HG03521 (cell line): ENCODE data around the gene STK4.

Experiments
- ATAC-seq: cut with Tn5 transposase; IDR thresholded peaks from one replicate; pipeline ENCODE4 v1.9.1; 2021; ENCODE audit warnings: mild to moderate bottlenecking, moderate library complexity; ENCODE audit not compliant: unreplicated experiment

The STK4 gene

DNA sequence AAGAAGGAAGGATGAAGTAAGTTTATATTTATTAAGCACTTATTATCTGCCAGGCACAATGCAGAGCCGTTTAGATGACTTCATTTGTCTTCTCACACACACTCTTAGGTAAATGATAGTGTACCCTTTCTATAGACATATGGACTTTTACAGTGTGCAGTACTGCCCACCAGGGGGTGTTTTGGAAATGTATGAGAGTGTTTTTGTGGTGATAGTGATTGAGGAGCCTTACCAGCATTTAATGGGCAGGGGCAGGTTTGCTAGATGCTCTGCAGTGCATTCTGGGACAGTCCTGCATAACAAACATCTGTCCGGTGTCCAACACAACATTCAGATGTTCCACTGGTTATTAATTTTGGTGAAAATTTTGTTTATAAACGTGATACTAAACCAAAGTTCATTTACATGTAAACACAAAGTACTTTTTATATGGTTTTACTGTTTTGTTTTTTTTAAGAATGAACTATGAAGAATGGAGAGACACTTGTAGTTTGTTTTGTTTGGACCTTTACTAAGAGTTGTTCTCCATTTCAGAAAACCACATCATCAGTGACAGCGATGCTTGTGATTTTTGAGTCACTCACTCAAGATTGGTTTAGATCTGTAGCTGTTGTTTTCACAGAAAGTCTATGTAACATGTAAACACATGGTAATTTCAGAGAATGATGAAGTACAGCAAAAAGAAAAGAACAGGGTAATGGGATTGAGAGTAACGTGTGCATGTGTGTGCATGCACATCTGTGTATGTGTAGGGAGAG, 114.7 kb downstream of the STK4 start:
- ATAC-seq: no peak

DNA sequence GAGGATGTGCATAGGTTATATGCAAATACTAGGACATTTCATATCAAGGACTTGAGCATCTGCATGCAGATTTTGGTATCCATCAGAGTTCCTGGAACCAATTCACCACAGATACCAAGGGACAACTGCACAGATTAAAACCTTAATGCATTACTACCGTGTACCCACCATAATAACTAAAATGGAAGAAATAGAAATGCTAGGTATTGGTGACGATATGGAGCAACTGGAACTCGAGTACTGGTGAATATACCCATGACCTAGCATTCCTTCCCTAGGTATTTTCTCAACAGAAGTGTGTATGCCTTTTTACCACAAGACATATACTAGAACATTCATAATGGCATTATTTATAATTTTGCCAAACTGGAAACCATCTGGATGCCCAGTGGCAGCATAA, 116.2 kb downstream of the STK4 start:
- ATAC-seq: no peak

DNA sequence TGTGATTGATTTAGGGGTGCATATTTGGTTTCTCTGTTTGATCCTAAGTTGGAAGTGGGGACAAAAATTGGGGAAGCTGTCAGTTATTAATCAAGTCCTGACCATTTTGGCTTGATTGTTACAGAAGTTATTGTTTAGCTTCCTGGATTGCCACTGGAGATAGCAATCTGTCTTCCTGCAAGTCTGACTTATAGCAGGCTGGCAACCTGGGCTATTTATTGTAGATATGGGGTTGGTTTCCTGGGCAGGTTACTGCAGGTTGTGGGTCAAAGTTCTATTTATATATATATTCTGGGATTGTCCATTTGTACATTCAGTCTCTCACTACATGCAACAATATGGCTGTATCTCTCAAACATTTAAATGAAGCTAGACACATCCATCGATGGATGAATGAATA, 116.8 kb downstream of the STK4 start:
- ATAC-seq: no peak

DNA sequence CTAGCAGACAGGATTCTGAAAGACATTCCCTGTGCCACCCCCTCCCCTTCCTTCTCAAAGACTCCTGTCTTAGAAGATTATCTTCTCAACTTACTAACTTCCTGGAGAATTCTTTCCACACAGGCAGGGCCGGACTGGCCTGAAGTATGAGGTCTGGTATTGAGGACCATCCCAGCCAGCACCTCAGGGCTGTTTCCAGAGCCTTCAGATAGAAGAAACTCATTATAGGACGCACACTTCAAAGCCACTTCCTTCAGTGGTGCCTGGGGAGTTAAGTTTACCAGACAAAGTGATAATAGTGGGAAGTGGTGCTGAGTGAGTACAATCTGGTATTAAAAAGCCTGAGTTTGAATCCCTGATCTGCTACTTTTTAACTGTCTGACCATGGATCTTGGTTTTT, 119.0 kb downstream of the STK4 start:
- no peak for ATAC-seq

DNA sequence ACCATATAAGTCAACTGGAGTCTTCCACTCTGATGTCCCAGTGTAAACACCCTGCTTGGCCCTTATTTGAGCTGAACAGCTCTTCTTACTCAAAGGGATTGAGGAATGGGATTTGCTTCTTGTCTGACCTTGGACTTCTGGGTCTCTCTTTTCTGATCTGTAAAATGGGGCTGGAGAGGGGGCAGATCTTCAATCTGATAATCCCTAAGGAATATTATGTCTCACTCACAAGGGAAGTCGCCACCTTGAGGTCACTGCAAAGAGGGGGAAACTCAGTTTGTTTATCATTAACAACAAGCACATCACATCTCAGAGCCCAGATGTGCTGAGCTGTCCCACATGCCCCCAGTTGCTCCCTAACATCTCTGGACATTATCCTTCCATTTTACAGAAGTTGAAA, 119.6 kb downstream of the STK4 start:
- ATAC-seq: no peak

DNA sequence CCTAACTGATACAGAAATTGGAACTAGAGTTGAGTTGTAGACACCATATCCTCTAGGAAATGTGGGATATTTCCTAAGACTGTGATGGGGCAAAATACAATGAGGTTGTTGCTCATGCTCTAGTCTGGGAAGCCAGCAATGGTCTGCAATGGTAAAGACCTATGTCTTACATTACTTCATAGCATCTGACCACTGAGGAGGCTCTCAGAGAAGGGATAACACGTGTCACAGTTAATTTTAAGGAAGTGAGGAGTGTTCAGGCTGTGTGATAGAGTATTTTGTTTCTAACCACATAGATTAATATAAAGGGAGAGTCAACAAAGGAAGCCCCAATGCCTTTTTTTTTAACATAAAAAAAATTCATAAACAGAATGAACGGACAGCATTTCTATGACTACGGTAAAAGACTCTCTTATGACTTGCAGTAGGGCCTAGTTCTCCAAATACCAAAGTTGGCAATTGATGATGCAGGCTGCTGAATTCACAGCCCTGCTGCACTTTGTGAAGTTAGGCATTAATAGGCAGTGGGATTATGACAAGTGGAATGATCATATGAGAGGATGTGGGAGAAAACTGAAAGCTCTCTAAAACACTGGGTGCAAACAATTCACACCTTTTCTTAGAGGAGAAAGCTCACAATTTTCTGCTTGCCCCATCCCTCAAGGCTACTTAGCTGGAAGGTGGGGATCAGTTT, 120.9 kb downstream of the STK4 start:
- ATAC-seq: no peak

DNA sequence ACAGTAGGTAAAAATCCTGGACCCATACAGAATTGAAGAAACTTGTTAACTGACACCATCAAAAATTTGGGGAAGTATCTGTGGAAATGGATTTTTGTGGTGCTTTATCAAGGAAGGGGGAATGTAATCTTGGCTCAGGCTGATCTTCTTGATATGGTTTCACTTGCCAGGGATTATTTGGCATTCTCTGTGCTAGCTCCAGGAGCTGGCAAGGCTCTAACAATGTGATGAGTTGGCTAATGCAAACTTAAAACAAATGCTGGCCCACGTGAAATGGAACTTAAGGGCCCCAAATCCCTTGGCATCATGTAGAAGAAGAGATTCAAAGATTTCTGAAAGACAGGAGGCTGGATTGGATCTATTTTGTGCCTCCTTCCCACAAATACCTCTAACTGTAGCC, 121.5 kb downstream of the STK4 start:
- ATAC-seq: no peak

DNA sequence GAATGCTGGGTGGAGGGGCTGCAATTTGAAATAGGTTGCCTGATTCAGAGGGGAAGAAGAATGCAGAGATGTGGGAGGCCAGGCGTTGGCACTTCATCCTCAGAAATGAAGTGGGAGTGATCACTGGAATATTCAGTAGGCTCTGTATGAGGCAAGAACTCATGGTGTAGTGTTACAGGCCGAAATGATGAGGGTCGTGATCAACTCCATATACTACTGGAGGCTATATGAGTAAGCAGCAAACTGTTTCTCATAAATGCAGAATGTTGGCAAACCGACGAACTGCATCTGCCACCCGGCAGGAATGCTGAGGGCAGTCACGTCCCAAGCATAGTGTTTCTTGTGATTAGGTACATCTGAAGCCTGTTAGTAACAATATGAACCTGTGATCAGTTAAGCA, 121.9 kb downstream of the STK4 start:
- no peak for ATAC-seq

DNA sequence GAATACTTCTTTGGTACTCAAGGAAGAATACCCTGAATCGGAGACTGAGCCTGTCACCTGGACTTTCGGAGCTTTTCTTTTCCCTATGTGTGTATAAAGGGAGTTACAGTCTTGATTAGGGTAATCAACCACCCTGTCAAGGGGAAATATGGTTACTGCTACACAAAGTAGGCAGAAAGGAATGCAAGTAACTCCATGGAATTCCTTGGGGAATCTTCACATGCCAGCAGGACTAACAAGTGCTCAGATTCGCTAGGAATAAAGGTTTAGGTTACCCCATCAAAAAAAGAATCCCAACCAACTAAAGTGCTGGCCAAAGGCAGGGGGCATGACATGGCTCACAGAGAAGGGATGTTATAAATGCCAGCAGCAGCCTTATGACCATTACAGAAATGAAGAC, 124.2 kb downstream of the STK4 start:
- ATAC-seq: no peak

DNA sequence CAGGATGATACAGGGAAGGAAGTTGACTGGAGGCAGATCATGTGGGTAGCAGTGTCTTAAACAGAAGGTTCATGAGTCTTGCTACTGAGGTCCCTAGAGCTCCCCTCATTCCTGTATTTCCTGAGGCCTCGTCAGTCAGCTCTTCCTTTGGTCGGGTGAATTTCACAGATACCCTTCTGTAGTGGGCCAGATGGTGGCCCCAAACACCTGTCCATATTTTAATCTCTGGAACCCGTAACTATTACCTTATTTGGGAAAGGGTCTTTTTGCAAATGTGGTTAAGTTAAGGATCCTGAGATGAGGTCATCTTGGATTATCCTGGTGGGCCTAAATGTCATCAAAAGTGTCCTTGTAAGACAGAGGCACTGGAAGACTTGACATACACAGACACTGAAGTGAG, 125.1 kb downstream of the STK4 start:
- ATAC-seq: no peak

DNA sequence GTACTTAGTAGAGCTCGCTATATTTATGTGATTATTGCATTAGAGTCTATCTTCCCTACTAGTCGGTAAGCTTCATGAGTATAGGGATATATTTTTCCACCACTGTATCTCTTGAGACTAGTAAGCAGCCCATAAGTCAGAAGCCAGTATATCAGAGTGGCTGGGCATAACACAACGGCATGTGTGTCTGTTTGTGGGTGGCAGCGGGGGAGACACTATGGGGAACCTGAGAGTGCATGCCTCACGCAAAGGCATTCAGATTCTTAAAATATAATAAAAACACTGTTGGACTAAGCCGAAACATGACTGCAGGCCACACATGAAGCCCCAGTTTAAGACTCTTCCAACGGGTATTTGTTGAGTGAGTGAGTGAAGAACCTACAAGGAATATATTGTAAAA, 126.6 kb downstream of the STK4 start:
- ATAC-seq: no peak

DNA sequence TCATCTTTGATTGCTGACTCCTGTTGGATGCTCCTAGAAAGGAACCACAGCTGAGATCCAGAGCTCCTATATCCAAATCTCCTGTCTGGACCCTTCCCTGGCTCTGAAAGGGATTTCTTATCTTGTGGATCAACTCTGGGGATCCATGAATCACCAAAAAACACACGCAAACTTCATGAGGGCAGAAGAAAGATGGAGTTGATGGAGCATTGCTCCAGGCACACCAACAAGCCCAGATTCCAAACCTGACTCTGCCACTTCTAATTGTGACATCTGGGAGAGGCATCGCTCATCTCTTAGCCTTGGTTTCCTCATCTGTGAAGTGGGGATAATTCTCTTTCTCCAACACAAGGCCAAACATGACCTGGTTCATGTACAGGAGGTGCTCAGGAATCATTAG, 127.9 kb downstream of the STK4 start:
- ATAC-seq: no peak

DNA sequence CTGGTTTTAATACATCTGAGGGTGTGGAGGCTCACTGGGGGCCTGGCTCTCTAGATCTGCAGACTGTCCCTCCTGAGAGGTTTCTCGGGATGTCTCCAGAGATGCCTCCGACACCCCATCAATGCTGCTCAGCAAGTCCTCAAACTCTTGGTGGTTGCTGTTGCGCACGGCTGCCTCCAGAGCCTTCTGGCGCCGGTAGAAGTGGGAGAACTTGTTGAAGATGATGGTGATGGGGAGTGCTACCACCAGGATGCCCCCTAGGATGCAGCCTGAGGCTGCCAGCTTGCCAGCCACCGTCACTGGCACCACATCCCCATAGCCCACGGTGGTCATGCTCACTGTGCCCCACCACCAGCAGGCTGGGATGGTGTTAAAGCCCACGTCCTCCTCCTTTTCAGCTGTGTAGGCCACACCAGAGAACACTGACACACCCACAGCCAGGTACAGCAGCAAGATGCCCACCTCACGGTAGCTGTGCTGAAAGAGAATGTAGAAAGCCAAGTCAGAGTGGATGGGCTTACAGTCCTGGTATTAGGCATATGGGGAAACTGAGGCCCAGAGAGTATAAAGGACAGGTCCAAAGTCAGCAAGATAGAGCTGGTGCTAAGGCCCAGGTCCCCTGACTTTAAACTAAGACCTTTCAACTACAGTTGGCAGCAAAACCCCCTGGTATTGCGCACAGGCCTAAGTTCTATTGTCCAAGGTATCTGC, 128.7 kb downstream of the STK4 start:
- ATAC-seq: no peak

DNA sequence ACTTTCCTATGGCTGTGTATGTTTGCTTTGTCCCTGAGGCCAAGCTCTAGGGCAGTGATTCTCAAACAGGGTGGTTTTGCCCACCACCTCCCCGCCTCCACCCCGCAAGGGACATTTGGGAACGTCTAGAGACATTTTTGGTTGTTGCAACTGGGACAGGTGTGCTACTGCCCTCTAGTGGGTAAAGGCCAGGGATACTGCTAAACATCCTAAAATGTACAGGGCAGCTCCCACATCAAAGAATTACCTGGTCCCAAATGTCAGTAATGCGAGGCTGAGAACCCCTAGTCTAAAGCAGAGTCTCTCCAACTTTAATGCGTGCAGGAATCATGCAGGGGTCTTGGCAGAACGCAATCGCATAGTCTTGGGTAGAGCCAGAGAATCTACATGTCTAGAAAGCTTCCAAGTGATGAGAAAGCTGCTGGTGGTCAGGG, 129.5 kb downstream of the STK4 start:
- no peak for ATAC-seq

DNA sequence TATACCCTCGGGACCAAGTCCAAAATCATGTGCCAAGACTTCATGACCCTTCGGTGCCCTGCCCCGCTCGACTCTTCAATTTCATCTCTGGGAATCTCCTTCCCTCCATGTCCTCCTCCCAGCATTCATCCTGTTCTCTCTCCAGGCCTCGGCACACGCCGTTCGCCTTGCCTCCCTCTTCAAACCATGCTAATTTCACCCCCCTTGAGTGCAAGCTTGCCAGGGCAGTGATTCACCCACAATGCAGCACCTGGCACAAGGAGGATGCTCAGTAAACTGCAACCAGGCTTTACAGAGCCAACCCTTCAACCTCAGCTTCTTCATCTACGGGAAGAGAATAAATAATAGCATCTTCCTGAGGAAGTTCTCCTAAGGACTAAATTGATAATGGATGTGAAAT, 130.5 kb downstream of the STK4 start:
- ATAC-seq: no peak

DNA sequence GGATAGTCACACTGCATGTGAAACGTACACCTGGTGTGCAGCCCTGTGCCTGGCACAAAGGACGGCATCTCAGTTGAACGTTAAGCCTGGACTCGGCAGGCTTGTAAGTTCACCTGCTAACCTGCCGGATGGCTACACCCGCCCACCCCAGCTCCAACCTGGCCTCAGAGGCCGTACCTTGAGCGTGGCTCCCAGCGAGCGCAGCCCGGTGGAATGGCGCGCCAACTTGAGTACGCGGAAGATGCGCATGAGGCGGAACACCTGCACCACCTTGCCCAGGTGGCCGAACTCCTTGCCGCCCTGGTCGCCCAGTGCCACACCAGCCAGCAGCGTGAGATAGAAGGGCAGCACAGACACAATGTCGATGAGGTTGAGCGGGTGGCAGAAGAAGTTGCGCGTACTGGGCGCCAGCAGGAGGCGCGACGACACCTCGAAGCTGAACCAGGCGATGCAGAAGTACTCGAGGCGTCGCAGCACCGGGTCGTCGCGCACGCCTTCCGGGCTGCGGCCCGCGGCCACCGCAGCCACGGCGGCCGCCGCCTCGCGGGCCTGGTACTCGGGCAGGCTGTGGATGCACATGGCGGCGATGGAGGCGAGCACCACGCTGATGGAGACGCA, 131.3 kb downstream of the STK4 start:
- no peak for ATAC-seq

DNA sequence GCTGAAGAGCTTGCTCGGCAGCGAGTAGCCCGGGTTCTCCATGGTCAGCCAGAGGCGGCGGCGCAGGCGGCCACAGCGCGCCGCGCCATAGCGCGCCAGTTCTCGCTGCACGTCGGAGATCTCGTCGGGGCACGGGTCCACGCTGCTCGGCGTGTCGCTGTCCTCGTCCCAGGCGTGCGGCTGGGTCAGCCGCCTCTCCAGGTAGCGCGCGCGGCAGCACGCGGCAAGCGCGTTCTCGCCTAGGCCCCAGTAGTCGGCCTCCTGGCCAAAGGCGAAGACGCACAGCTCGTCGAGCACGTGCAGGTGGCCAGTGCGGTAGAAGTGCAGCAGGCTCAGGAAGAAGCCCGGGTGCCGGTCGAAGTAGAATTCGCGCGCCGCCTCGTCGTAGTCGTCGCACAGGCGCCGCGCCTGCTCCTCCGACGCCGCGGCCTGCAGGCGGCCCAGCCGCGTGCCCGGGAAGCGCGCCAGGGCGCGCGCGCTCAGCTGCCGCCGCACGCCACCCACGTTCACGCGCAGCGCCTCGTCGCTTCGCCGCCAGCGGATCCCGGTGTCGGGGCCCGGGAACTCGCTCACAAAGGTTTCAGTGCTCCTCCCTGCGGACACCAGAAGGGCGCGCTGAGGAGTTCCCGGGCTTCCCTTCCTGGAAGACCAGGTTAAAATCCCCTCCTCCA, 131.9 kb downstream of the STK4 start:
- no peak for ATAC-seq

DNA sequence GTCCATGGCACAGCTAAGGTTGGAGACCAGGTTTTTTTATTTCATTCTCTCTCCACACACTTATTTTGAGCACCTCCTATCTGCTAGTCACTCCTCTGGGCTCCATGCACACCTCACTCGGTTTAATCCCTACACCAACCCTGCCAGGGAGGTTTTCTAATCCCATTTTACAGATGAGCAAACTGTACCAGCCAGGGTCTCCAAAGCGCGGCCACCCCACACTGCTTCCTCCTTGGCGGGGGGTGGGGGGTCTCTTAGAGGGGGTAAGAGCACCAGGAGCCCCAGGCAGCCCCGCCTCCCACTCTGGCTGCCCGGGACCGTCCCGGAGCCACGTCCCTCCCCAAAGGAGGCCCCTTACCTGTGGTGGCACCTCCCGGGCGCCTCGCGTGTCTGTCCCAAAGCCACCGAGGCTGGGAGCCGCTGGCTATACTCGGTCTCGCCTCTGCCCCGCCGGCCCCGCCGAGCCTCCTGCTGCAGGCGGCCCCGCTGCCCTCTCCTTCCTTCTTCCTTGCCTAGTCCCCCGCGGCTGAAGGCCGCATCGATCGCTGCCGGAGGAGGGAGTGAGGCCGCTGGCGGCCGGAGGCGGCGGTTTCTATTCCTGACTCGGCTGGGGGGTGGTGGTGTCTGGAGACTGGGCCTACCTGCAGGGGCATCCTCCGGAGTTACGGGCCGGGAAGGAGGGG, 134.4 kb downstream of the STK4 start, which contains the start of gene KCNS1:
TSS of gene KCNS1 (minus strand) at position 565 of the 683 bp plus-strand sequence. CDS start 1,891 bp downstream, outside the sequence.
- no peak for ATAC-seq

DNA sequence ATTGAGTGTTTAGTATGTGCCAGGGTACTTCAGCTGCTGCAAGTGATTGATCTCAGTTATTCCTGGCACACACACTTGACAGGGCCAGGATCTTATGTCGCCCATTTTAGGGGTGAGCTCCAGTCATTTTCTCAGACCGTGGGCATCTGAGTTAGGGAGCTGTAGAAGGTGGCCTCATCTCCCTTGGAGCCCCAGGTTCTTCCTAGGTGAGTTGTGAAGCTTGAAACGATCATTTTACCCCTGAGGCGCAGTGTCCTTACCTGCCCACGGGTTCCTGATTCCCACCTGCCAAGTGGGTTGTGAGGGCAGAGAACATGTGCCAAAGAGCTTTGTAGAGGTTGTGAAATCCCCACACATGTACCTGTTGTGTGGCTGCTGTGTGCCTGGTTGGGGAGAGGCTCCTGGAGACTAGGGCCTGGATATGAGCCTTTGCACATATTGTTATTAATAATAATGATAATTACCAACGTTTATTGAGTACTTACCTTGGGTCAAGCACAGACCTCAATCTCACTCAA, 135.1 kb downstream of the STK4 start:
- ATAC-seq: no peak

DNA sequence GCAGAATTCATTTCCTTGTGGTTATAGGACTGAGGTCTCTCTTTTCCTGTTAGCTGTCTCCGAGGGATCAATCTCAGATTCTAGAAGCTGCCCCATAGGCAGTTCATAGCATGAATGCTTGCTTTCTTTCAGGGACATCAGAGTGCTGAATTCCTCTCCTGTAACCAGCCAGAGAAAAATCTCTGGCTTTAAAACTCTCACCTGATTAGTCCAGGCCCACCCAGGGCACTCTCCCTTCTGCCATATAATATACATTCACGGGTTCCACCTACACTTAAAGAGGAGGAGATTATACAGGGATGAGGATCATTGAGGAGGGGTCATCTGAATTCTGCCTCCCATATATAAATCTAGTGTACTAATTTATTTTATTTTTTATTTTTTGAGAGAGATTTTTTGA, 136.8 kb downstream of the STK4 start:
- no peak for ATAC-seq
